Endothelial cell of hepatic sinusoid (primary cell): ENCODE data around the gene SLC25A29.

Source experiments
- in situ Hi-C: cut with HindIII; loops from 2 replicates; pipeline ENCODE4 v1.10.0; 2017; ENCODE audit warnings: low sequenced_read_pairs

SLC25A29 gene

DNA sequence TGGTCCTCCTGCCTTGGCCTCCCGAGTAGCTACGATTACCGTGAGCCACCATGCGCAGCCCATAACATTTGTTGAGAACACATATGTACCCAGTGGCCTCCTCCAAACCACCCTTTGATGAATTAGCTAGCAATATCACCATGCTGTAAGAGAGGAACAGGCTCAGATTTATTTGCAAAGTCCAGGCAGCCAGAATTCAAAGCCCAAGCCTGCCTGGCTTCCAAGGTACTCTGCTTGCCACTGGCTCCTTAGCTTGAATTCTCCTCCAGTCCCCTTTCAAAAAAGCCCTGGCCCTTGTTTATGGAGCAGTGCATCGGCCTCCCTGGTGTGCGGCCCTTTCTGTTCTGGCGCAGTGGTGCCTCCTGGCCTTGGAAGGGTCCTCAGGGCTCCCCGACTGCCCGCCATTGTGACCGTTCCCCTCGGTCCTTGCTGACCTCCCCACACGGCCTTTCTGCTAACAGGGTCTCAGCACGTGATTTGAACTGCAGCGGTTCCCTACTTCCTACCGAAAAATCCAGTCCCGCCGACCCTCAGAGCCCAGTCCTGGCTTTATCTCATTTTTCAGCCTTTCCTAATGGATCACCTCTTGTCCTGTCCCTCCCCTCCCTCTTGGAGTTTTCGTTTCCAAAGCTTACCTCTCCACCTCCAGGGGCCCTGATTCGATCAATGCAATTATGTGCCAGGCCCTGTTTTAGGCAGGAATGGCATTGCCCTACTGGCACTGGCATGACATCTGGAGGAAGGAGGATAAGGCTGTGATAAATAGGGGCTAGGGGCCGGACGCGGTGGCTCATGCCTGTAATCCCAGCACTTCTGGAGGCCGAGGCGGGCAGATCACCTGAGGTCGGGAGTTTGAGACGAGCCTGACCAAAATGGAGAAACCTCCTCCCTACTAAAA is 22.0 kb downstream of the SLC25A29 start:
- in situ Hi-C loops = loop anchor here (10.0 kb wide), 1 partner anchor 51 kb away; no protein-coding TSS in a partner anchor

DNA sequence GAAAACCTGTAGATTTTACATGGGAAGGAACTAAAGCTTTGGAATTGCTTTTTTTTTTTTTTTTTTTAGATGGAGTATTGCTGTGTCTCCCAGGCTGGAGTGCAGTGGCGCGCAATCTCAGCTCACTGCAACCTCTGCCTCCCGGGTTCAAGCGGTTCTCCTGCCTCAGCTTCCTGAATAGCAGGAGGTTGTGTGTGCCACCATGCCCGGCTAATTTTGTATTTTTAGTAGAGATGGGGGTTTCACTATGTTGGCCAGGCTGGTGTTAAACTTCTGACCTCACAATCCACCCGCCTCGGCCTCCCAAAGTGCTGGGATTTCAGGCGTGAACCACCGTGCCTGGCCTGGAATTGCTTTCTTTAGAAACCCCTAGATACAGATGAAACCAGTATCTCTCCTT is 22.8 kb downstream of the SLC25A29 start:
- in situ Hi-C loops = loop anchor here (10.0 kb wide), 1 partner anchor 51 kb away; no protein-coding TSS in a partner anchor

GRCh38 chr14:100282766-100283419 is 23.4 kb downstream of the SLC25A29 start:
- in situ Hi-C loops = loop anchor here (10.0 kb wide), 1 partner anchor 52 kb away; no protein-coding TSS in a partner anchor

DNA sequence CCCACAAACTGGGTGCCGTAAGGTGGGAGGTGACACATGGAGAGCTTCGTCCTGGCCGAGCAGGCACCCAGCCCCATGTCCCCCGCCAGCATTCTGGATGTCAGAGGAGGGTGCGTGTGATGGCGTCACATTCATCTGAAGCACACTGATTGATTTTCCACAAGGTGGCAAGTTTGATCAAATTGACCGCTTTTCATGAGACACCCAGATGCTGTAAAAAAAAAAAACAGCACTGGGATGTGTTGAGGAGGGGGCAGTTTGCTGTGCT is 24.2 kb downstream of the SLC25A29 start:
- in situ Hi-C loops = loop anchor here (10.0 kb wide), 1 partner anchor 53 kb away; no protein-coding TSS in a partner anchor

DNA sequence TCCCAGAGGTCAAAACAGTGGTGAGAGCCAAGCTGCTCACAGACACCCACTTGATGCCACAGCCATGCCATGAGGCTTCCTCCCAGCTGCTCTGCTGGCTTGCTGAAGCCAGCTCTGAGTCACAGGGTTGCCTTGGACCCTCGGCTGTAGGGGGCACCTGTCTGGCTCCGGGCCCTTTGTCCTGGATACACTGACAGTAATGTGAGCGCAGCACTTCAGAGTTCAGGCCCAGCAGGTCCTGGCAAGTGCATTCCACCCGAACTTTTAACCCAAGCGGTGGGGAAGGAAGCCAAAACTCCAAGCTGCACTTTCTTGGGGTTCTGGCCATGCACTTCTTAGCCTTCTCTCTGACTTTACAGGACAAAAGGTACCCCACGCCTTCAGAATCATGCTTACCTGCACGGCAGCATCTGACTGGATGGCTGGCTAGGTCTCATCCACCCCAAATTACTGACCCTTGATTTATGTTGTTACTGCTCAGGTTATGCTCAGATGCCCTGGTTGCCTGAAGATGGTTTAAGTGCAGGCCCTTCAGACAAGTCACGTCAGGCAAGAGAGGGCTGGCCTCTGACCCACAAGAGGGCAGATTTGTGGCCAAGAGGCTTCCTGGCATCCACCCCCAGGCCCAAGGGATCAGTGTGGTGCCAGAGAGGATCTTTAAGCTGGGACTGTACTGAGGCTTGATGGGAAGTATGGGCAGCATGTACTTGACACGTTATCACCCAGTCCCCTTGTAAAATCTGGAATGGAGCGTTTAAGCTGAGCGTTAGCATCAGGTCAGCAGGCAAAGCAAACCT is 24.8 kb downstream of the SLC25A29 start:
- in situ Hi-C loops = loop anchor here (10.0 kb wide), 1 partner anchor 53 kb away; no protein-coding TSS in a partner anchor

- in situ Hi-C loops = no loop called here
Measured at GRCh38 chr14:100279563-100279962, 26.7 kb downstream of the SLC25A29 start.

- in situ Hi-C loops = no loop called here
Measured at GRCh38 chr14:100279133-100279532, 27.1 kb downstream of the SLC25A29 start.

- in situ Hi-C loops = no loop called here
Measured at GRCh38 chr14:100278702-100279101, 27.5 kb downstream of the SLC25A29 start.

- in situ Hi-C loops = no loop called here
Measured at GRCh38 chr14:100275214-100275613, 31.0 kb downstream of the SLC25A29 start.

- in situ Hi-C loops = no loop called here
Measured at GRCh38 chr14:100274250-100274649, 32.0 kb downstream of the SLC25A29 start.

GRCh38 chr14:100271247-100271939 is 34.9 kb downstream of the SLC25A29 start:
- in situ Hi-C loops = no loop called here

GRCh38 chr14:100268591-100269207 is 37.5 kb downstream of the SLC25A29 start:
- in situ Hi-C loops = no loop called here

- in situ Hi-C loops = no loop called here
Measured at GRCh38 chr14:100267990-100268389, 38.3 kb downstream of the SLC25A29 start.

DNA sequence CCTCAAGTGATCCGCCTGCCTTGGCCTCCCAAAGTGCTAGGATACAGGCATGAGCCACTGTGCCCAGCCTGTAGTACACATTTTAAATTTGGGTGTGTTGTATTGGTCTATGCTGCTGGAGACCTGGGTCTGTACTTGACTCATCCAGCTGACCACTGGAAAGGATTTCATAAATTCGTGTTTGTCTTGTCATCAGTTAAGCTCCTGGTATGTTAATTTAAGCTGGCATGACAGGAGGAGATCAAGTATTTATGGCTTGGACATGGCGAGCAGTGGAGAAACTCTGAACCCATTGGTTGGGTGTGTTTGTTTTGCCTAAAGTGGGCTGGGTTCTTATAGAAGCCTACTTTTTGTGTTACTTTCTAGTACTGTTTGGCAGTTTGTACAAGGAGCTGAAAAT is 43.1 kb downstream of the SLC25A29 start:
- in situ Hi-C loops = no loop called here

DNA sequence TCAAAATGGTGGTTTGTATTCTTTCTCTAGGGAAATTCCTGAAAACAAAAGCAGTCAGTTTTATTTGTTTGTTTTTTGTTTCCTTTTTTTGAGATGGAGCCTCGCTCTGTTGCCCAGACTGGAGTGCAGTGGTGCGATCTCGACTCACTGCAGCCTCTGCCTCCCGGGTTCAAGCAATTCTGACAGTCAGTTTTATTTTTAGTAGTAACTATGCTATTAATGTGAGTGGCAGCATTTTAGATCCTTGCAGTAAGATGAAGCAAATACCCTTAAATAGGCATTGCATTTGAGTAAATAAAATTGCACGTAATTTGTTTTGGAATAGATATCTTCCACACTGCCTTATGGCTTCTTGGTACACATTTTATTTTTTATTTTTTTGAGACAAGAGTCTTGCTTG is 43.7 kb downstream of the SLC25A29 start:
- in situ Hi-C loops = no loop called here

- in situ Hi-C loops = no loop called here
Measured at GRCh38 chr14:100261621-100262020, 44.6 kb downstream of the SLC25A29 start.

DNA sequence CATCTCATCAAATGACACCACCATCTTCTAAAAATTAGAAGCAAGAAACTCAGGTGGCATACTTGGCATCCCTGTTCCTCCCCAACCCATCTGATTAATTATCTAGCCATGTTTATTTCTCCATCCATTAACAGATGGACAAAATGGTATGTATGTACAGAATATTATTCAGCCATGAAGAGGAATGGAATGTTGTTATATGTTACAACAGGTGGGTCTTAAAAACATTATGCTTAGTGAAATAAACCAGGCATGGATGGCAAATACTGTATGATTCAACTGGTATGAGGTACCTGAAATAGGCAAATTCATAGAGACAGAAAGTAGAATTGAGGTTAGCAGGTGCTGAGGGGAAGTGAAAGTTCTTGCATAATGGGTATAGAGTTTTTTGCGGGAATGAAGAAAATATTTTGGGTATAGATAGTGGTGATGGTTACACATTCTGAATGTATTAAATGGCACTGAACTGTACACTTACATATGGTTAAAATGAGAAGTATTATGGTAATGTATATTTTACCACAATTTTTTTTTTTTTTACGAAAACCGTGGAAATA is 49.8 kb downstream of the SLC25A29 start:
- in situ Hi-C loops = no loop called here

- in situ Hi-C loops = no loop called here
Measured at GRCh38 chr14:100252684-100253083, 53.6 kb downstream of the SLC25A29 start.

DNA sequence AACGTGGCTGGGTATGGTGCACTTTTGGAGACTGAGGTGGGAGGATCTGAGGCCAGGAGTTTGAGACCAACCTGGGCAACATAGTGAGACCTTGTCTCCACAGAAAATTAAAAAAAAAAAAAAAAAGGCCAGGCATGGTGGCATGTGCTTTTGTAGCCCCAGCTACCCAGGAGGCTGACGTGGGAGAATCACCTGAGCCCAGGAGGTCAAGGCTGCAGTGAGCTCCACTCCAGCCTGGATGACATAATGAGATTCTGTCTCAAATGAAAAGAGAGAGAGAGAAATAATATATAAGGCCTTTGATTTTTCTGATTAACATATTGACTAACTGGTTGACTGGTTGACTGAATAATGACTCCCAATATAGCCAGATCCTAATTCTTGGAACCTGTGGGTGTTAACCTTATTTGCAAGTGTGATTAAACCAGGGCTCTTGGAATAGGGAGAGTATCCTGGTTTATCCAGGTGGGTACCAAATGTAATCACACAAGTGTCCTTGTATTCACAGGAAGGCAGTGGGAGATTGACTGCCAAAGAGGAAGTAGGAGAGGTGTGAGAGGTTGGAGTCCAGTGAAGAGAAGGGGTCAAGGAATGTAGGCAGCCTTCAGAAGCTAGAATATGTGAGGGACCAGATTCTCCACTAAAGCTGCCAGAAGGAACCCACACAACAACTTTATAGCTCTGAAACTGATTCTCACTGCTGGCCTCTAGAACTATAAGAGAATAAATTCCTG is 55.3 kb downstream of the SLC25A29 start:
- in situ Hi-C loops = no loop called here
